ENCODE results near the gene NODAL. TPM values are rescaled to one million over a fixed set of nuclear protein-coding genes. Genes with fewer than 3 reads are reported as not detected.
"Not testable (repeated sequence)": the region's sequence is repeated elsewhere in the genome, so short reads cannot be mapped to it uniquely, and the experiment has no call there.

NODAL gene
- total RNA-seq: not detected
- not detected for polyA plus RNA-seq
- long read RNA-seq, donor 1: 0 reads
- long read RNA-seq, donor 2: 0 reads

DNA sequence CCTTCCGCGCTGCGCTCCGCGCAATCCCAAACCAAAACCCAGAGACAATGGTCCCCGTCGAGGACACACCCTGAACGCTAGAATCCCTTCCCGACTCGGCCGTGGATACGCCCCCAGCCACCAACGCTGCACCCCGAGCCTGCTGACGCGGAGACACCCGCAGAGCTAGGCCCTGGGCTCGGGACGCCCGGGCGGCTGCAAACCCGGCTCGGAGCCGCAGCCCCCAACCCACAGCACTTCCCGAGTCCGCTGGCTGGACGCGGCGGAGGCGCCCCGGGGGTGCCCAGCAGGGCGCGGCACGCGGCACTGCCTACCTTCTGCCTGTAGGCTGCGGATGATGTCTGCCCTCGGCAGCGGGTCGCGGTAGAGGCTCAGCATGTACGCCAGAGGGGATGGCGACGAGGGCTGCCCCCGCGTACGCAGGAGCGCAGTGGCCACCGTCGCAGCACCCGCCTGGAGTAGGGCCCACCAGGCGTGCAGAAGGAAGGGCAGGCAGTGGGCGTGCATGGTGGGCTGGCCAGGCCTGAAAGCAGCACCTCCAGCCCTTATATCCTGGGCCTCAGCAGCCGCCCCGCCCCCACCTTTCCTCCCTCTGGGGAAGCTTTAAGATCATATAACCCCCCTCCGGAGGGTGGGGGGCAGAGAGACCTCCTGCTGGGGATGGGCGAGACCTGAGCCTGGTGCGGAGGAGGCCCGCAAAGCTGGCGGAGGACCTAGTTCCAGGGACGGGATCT lies at the start of gene NODAL:
TSS of gene NODAL (minus strand) at position 521 of the 734 bp plus-strand sequence. CDS start at position 507, 14 bp downstream.
- intact Hi-C loops (cut with DNase I; ENCODE audit: low total_unique reads): no loop called here
- H3K27ac ChIP-seq: no peak within 1 kb of the TSS
- TF ChIP-seq, protein P1, sequence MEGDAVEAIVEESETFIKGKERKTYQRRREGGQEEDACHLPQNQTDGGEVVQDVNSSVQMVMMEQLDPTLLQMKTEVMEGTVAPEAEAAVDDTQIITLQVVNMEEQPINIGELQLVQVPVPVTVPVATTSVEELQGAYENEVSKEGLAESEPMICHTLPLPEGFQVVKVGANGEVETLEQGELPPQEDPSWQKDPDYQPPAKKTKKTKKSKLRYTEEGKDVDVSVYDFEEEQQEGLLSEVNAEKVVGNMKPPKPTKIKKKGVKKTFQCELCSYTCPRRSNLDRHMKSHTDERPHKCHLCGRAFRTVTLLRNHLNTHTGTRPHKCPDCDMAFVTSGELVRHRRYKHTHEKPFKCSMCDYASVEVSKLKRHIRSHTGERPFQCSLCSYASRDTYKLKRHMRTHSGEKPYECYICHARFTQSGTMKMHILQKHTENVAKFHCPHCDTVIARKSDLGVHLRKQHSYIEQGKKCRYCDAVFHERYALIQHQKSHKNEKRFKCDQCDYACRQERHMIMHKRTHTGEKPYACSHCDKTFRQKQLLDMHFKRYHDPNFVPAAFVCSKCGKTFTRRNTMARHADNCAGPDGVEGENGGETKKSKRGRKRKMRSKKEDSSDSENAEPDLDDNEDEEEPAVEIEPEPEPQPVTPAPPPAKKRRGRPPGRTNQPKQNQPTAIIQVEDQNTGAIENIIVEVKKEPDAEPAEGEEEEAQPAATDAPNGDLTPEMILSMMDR (IDR thresholded peaks at IDR 0.05 in 8 of 11, conservative IDR thresholded peaks at IDR 0.05 in 3 of 11): no peak
- no peak for TF ChIP-seq POLR2AphosphoS5 (IDR thresholded peaks at IDR 0.05)
- no peak for TF ChIP-seq POLR2A (IDR thresholded peaks at IDR 0.05)
- H3K27me3 ChIP-seq (replicated peaks in 1 of 7): peaks cover 0 to 60% (median 32%) of the 10 kb centered on the region in 7 donors
- H3K4me1 ChIP-seq: peaks cover 15 to 31% (median 20%) of the 10 kb centered on the region in 6 donors
- H3K9me3 ChIP-seq: no peaks in the 10 kb centered on the region
- DNase-seq: no peak
- H3K36me3 ChIP-seq: no peaks in the 10 kb centered on the region
- peak within 1 kb of the TSS in 7 of 8 donors; percentile 9 to 61 (median 27) for H3K4me3 ChIP-seq
- WGBS, 5 donors: 7 to 19% (median 8%) methylated on average over 23 to 60 of the region's 60 CpGs

DNA sequence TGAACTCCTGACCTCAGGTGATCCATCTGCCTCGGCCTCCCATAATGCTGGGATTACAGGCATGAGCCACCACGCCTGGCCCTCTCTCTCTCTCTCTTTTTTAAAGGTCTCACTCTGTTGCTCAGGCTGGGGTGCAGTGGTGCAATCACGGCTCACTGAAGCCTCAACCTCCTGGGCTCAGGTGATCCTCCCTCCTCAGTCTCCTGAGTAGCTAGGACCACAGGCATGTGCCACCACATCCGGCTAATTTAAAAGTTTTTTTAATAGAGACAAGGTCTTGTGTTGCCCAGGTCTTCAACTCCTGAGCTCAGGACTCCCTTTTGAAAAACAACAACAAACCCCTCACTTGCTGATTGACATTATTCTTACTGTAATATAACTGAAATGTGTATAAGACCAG lies 48.7 kb upstream of the NODAL start:
- Histone ChIP-seq H3K27ac (peak overlapping the region in 4 of 8 donors; percentile 47 to 61 (median 53)), H3K27me3 (replicated peaks in 1 of 7) (no peaks in the 10 kb centered on the region), H3K4me3 (no peak overlapping the region), H3K9me3 (no peaks in the 10 kb centered on the region), H3K36me3 (peaks cover 0 to 13% (median 0%) of the 10 kb centered on the region in 6 donors), H3K4me1 (peaks cover 38 to 78% (median 56%) of the 10 kb centered on the region in 6 donors)
- DNase-seq: no peak
- no peak for TF ChIP-seq POLR2A (IDR thresholded peaks at IDR 0.05)
- no peak for TF ChIP-seq POLR2AphosphoS5 (IDR thresholded peaks at IDR 0.05)
- 70 to 90% (median 74%) methylated on average over 4 of the region's 4 CpGs for WGBS, 5 donors
- intact Hi-C loops (cut with DNase I; ENCODE audit: low total_unique reads): no loop called here

DNA sequence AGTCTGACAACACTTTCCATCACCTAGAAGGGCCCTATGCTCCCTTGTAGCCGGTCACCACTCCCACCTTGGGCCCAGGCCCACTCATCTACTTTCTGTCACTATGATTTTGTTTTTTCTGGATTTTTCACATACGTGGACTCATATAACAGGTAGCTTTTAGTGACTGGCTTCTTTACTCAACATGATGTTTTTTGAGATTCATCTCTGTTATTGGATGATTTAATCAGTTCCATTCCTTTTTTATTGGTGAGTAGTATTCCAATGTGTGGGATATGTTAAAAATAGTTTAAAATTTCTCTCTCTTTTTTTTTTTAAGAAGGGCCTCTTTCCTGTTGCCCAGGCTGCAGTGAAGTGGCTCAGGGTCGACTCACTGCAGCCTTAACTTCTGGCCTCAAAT lies 46.3 kb upstream of the NODAL start:
- Histone ChIP-seq H3K27me3 (replicated peaks in 1 of 7) (no peaks in the 10 kb centered on the region), H3K4me1 (peaks cover 32 to 70% (median 44%) of the 10 kb centered on the region in 6 donors), H3K4me3 (no peak overlapping the region), H3K9me3 (no peaks in the 10 kb centered on the region), H3K27ac (no peak overlapping the region), H3K36me3 (peaks cover 0 to 13% (median 0%) of the 10 kb centered on the region in 6 donors)
- WGBS, 5 donors: 77 to 95% (median 87%) methylated on average over 3 of the region's 3 CpGs
- DNase-seq: no peak
- intact Hi-C loops (cut with DNase I; ENCODE audit: low total_unique reads): no loop called here
- TF ChIP-seq POLR2A (IDR thresholded peaks at IDR 0.05) (no peak), POLR2AphosphoS5 (IDR thresholded peaks at IDR 0.05) (no peak)
- TF ChIP-seq, protein P1 (IDR thresholded peaks at IDR 0.05 in 8 of 11, conservative IDR thresholded peaks at IDR 0.05 in 3 of 11): no peak

DNA sequence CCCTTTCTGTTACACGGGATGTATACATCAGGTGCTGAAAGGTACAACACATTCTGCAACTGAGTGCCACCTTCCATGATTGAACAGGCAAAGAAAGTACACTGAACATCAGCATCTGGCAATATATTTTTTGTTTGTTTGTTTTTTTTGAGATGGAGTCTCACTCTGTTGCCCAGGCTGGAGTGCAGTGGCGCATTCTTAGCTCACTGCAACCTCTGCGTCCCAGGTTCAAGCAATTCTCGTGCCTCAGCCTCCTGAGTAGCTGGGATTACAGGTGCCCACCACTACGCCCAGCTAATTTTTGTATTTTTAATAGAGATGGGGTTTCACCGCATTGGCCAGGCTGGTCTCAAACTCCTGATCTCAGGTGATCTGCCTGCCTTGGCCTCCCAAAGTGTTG lies 42.4 kb upstream of the NODAL start:
- Histone ChIP-seq H3K27ac (peak overlapping the region in 6 of 8 donors; percentile 42 to 85 (median 76)), H3K4me1 (peaks cover 43 to 70% (median 52%) of the 10 kb centered on the region in 6 donors), H3K36me3 (peaks cover 0 to 13% (median 0%) of the 10 kb centered on the region in 6 donors), H3K27me3 (replicated peaks in 1 of 7) (peaks cover 0 to 12% (median 3%) of the 10 kb centered on the region in 7 donors)
- H3K9me3 ChIP-seq; intact Hi-C loops (cut with DNase I; ENCODE audit: low total_unique reads); H3K4me3 ChIP-seq; DNase-seq: not testable (repeated sequence)
- 86 to 94% (median 91%) methylated on average over 6 of the region's 6 CpGs for WGBS, 5 donors
